K562 (cell line): ENCODE measurements around the gene IL17D.

Experiments used
- ARID4B ChIP-seq: sonication (generic); formaldehyde crosslinking; IDR thresholded peaks from 2 replicates; pipeline ENCODE4 v1.8.0; 2022; ENCODE audit warnings: mild to moderate bottlenecking, missing genetic modification reagents
- CTCF ChIP-seq, 3 experiments: IDR thresholded peaks in 2 of 3; conservative IDR thresholded peaks in 1 of 3; 2 replicates each; pipeline ENCODE4 v1.5.1; 2011 to 2012; ENCODE audit warnings: low read length in 3 of 3, mild to moderate bottlenecking in 3 of 3, control low read depth in 2 of 3, improper control_type of control experiment in 1 of 3, inconsistent platforms in 1 of 3, low read depth in 1 of 3, mixed read lengths in 1 of 3, moderate library complexity in 1 of 3; ENCODE audit not compliant: insufficient read depth in 2 of 3
- MTA1 ChIP-seq: fragments of 450-650 bp; IDR thresholded peaks from 2 replicates; pipeline ENCODE4 v1.6.1; 2017; ENCODE audit warnings: borderline replicate concordance
- RREB1 ChIP-seq: fragments of 250-450 bp; sonication (Bioruptor Pico); IDR thresholded peaks from 2 replicates; pipeline ENCODE4 v1.4.0; 2020
- ZNF12 ChIP-seq: sonication (generic); formaldehyde crosslinking; IDR thresholded peaks from 2 replicates; pipeline ENCODE4 v1.4.0; 2020; ENCODE audit warnings: mild to moderate bottlenecking, missing genetic modification reagents
- ZNF445 ChIP-seq: fragments of 250-450 bp; sonication (Bioruptor Pico); IDR thresholded peaks from 2 replicates; pipeline ENCODE4 v1.4.0; 2020; ENCODE audit warnings: low read depth, mild to moderate bottlenecking, moderate library complexity

GRCh38 chr13:20679879-20680278, 23.6 kb upstream of the IL17D start:
- TF ChIP-seq ZNF445 (no peak), MTA1 (no peak), ZNF12 (no peak), CTCF (IDR thresholded peaks at IDR 0.05 in 2 of 3, conservative IDR thresholded peaks at IDR 0.05 in 1 of 3; ENCODE audit: insufficient read depth in 2 of 3, low read depth in 1 of 3, low read length in 3 of 3) (no peak), ARID4B (CRISPR knock-in tag) (no peak), RREB1 (CRISPR knock-in tag) (no peak)
